Fibroblast of the conjunctiva (primary cell): Measurements from ENCODE around the gene AASS.

ENCODE experiments used
- DNase-seq: peaks from one replicate; pipeline ENCODE4 v3.0.0-alpha.2; 2010; ENCODE audit warnings: low read depth

Gene AASS

DNA sequence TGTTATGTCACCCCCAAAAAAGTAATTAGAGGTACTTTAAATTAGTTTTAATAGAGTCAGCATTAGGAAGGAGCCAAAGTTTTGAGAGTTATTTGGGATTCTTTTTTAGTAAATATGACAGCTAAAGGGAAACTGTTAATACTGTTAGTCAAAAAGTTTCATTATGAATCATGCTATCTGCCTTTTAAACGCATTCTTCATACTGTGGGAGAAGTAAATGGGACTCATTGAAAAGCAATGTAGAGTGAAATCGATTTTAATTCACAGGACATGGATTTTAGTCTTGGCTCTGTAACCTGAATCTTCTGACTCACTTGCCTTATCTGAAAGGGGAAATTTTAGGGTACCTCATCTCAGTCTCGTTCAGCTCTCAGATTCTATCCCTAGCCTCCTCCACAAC, 105.1 kb downstream of the AASS start:
- no peak for DNase-seq

DNA sequence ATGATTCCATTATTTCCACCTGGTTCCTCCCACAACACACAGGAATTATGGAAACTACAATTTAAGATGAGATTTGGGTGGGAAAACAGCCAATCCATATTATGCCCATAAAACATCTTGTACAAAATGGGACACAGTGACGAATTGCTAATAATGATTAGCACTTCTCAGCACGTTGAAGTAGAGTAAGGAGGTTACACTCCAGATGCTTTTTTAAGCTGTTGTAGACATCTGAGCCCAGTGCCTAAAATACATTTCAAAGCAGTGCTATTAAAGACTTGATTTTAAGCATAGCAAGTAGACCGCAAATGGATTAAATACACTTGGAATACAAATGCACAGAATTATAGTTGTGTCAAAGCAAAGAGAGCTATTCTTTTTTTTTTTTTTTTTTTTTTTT, 105.9 kb downstream of the AASS start:
- no peak for DNase-seq

DNA sequence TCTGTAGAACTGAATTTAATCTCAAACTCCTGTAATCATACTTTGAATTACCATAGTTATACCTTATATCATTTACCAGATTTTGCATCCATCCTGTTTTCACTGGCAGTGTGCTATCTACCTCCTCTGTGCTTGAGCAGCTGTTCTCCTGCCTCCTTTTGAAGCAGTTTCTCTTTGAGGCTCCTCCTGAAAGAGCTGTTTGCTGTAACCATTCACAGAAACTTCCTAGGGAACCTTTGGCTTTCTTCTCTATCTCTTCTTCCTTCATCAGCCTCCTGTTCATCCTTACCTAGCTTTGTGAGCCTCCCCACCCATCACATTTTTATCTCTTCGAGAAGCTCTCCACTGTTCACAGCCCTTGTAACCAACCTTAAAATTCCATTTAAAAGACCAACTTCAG, 108.2 kb downstream of the AASS start:
- no peak for DNase-seq

DNA sequence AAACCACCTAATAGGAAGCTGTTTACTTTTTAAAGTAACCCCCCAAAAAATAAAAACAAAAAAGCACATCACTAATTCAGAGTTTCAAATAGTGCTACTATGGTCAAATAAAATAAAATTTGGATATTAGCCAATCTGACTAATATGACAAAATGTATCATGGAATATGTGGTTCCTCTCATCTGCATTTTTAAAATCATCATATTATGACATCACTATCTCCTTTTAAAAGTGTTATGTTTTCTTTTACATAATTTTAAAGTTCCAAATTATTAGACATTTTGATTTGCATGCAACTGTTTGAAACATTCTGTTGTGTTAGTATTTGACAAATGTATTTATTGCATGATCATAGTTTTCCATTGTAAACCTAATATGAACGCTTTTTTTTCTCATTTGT, 110.4 kb downstream of the AASS start:
- no peak for DNase-seq

DNA sequence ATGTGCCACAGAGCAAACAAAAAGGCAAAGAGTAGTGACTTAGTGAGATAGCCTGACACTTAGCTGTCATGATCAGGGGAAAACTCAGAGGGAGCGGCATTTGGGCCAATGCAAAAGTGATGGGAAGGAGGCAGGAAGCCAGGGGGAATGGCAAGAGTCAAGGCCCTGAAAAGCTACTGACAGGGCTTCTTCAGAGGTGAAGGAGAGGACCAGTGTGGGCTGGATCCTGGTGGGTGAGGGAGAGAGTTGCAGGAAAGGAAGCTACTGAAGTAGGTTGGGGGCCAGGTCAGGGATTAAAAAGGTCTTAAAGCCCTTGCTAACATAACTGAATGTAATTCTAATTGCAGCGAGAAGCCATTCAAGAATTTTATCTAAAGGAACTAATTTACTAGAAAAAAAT, 117.0 kb downstream of the AASS start:
- no peak for DNase-seq
